Dermis blood vessel endothelial cell (primary cell): Measurements from ENCODE around the gene TCP1. TPM values are rescaled to one million over a fixed set of nuclear protein-coding genes. Genes with fewer than 3 reads are reported as not detected.
"Not testable (repeated sequence)": the region's sequence is repeated elsewhere in the genome, so short reads cannot be mapped to it uniquely, and the experiment has no call there.

Source experiments
- DNase-seq: peaks from one replicate; pipeline ENCODE4 v3.0.0; 2010
- total RNA-seq: library from RNA; depleted of rRNA; stranded (reverse); fragments of >200 nt; gene quantifications from 2 replicates; pipeline ENCODE4 v1.2.3, GENCODE V29; 2014

Gene TCP1
- total RNA-seq, 1 donor from 2014 or later = 243 TPM

DNA sequence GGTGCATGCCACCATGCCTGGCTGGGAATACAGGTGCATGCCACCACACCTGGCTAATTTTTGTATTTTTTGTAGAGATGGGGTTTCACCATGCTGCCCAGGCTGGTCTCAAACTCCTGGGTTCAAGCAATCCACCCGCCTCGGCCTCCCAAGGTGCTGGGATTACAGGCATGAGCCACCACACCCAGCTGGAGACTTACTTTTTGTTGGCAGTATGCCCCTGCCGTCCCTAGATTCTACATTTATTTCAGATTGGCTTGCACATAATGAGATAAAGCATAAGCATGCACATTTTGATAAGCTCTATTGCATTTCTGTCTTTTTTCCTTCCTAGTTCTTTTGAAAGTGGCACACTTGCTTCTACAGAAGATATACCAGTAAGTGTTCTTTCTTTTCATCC lies 27.4 kb upstream of the TCP1 start:
- not testable (repeated sequence) for DNase-seq

DNA sequence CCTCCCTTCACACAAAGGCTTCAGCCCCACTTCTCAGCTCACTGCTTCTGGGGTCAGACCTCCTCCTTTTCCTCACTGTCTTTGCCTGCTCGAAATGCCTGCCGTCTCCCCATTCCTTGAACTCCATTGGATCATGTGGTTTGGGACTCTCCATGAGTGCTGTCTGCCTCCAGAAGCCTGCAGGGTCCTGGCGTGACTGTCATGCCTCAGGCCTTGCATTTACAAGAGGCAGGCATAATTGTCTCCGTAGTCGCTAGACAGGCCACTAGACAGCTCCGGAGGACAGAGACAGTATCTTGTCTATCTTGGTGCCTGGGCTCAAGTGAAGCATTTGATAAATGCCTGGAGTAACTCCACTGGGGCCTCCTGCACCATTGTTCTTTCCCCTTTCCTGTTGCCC lies 26.0 kb upstream of the TCP1 start:
- no peak for DNase-seq

DNA sequence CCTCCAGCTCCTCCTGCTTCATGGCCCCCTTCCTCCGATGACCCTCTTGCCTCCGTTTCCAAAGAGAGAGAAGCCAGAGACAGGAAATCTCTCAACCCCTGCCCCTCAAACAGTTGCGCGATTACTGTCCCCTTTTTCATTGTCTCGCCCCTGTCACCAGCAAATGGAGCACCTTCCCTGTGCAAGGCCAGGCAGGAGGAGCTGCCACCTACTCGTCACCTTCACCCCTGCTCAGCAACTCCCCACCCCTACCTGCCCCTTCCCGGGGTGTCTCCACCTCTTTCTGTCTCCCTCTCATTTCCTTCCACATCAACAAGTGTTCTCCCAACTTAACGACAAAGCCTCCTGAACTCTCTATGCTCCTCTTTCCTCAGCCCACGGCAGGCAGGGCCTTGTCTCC lies 24.4 kb upstream of the TCP1 start:
- DNase-seq = no peak

DNA sequence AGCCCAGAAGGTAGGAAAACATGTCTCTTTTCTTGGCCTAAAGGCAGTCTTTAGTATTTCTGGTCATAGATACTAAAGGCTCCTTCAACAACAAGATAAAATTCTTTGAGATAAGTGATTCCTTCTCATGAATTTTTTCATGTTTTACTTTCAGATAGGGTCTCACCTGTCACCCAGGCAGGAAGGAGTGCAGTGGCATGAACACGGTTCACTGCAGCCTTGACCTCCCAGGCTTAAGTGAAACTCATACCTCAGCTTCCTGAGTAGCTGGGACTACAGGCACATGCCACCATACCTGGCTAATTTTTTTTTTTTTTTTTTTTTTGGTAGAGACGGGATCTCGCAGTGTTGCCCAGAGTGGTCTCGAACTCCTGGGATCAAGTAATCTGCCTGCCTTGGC lies 19.7 kb upstream of the TCP1 start:
- no peak for DNase-seq

GRCh38 chr6:159808647-159809046 lies 19.2 kb upstream of the TCP1 start:
- DNase-seq = no peak

DNA sequence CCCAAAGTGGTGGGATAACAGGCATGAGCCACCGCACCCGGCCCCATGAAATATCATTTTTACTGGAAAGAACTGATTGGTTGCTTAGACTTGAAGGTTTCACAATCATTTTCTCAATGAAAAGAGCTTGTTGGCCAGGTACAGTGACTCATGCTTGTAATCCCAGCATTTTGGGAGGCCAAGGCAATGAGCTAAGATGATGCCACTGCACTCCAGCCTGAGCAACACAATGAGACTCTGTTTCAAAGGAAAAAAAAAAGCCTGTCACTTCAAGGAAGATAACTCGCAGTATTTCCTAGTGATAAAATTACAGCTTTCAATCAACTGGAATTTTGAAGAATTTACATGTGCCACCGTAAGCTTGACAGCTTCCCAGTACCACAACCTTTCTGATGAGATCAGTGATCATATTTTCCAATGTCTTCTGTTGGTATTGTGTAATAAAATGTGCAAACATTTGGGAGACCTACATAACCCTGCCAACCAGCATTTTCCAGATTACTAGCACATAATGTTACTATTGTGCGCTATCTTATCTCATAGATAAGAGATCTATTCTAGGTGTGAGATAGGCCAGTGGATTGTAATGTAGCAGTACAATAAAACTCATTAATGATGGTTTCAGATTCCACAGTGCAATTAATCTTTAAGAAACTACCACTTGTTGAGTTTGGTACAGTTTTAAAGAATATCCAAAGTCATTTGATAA lies 17.9 kb upstream of the TCP1 start:
- DNase-seq = no peak

DNA sequence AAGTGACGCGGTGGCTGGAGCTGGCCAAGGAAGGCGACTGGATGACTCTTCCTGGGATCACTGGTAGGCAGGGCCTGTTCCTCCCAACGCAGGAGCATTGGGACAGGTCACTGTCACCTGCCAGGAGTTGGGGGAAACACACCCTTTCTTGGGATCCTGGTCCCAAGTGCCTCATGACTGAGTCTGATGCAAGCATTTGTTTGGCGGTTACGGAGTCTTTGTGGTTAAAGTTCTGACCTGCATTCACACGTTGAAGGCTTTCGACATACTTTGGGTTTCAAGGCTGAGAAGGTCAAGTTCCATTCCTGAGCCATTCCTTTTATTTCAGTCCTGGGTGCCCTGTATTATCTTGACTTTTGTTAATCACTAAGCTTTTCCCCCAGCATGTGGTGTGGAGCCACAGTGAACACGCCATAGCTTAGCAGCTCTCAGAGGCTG lies 16.6 kb upstream of the TCP1 start:
- no peak for DNase-seq

DNA sequence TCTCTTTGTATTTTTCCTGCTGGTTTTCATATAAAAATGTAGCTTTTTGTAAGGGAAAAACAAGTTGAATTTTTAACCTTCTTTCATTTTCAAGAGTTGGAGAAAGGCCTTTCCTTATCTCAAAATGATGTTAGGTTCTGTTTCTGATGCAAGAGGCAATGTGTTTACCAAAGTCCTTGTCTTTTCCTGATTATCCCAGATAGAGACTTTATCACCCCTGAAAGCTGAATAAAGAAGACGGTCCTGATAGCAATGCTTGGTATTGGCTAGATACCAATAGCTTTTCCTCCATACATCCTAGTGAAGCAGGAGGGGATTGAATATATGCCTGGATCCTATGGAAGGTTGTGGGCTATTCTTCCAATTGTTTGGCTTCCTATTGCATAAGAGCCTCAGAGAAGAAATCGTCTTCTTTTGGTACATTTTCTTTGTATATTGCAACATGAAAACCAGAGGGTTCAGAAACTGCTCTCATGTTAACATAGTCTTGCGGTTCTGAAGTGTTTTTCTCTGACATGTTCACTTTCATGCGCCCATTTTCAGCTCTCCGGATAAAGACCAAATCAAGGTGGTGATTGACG lies 16.1 kb upstream of the TCP1 start:
- no peak for DNase-seq

DNA sequence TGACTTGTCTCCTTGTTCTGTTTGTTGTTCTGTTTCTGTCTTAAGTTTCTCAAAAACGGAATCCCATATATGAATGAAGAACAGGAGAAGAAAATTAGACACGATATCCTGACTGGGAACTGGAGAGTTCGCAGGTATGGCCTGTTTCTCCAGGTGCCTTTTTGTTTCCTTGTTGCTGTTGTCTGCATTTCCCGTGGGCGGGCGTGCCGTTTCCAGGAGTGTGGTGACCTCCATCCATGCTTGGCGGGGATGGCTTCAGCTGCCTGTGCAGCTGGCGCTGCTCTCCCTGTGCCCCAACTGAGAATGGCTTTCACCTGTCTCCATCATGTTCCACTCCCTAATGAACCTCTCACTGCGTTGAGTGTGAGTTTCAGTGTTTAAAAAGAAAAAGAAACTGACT lies 15.1 kb upstream of the TCP1 start:
- DNase-seq = no peak

- DNase-seq = no peak
Observed at GRCh38 chr6:159801935-159802334, 12.5 kb upstream of the TCP1 start.

DNA sequence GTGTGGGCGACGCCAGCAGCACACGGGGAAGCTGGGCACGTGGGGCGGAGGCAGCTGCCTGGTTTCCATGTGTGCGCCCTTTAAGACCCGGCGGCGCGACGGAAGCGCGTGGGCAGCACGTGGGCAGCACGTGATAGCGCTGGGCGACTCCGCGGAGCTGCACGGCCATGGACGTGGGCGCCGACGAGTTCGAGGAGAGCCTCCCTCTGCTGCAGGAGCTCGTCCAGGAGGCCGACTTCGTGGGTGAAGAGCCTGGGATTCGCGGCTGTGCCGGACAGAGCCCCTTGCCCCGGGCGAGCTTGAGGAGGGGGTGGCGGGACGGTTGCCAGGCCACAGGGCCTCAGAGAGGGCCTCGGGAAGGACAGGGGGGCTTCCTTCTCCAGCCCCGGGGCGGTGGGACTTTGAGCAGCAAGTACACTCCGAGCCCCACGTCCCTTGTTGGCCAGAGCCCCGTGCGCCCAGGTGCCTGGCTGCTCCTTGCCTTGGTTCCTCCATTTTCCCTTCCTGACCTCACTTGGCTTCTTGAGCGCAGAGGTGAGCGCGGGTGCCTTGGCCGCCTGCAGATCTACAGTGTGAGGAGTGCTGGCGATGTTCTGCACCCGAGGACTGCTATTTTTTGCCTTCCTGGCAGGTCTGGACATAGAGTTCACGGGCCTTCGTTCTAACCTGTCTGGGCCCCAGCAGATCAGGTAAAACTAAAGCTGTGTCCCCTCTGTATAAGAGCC lies 10.9 kb upstream of the TCP1 start, which contains the start of gene PNLDC1:
PNLDC1 (plus strand) TSS at position 136 of the 725 bp plus-strand sequence; CDS start at position 168, 32 bp downstream.
- DNase-seq = no peak

DNA sequence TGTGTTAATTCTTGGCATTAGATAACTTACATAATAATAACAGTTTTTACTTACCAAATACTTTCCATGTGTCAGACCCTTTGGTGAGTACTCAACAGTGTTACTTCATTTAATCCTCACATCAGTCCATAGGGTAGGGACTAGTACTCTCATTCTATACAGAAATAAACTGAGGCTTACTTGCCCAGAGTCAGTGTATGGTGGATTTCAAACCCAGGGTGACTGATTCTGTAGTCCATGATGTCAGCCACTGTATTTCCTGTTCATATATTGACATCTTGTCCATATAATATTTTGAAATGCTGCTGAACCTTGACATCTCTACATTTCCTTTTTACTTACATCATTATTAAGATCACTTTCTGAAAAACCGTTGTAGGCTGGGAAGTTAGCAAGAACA lies 8.2 kb upstream of the TCP1 start:
- no peak for DNase-seq

- DNase-seq = not testable (repeated sequence)
Observed at GRCh38 chr6:159794976-159795375, 5.6 kb upstream of the TCP1 start.

DNA sequence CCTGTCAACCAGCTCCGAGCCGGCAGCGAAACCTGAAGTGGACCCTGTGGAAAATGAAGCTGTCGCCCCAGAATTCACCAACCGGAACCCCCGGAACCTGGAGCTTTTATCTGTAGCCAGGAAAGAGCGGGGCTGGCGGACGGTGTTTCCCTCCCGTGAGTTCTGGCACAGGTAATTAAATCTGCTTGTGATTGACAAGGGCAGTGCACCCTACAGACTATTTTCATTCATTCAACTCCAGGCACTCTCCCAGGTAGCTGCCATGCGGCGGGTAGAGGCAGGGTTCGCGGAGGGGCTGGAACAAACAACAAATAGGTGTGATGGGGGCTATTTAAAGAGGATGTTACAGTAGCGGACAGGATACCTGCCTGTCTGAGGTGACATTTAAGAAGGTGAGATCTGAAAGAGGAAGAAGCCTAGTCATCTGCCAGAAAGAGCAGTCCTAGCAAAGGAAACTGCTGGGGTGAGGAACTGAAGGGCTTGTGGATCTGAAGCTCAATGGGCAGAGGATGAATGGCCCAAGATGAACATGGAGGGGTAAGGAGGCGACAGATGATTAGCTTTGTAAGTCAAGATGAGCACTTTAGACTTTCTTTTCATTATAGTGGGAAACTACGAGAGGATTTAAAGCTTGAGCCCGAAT lies 1.7 kb upstream of the TCP1 start:
- DNase-seq = peak; percentile 4

- DNase-seq = peak; percentile 98
Observed at GRCh38 chr6:159790149-159790955, 950 bp upstream of the TCP1 start, which contains the start of gene MRPL18. TSS of gene MRPL18 (plus strand) at chr6:159790467. CDS start at chr6:159790588, 121 bp downstream.

DNA sequence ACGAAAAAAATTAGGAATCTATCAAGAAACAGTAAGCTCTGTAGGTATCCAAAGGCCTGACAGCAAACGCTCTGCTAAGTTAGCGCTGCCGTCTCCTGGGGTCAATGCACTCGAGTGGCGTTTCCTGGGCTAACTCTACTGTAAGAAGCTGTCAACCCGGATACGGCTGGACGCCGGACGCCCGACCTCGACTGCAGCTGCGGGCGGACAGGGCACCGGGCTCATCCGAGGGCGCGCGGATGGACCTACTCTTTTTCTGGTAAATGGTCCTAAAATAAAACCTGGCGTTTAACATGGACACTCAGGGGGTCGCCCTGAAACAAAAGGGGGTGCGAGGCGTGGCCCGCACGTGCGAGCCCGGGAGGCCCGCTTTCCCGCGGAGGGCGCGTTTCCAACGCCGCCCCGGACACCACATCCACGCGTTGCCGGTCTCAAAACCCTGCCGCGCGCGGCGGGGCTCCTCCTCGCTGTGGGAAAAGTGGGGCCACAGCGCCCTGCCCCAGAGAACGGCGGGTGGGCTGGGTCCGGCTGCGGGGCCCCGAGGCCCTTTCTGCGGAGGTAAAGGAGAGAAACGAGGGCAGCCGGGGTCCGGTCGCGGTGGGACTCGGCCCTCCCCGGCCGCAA lies 537 bp downstream of the TCP1 start:
- DNase-seq = peak; percentile 70

- DNase-seq = peak; percentile 7
Observed at GRCh38 chr6:159788276-159788675, 1.1 kb downstream of the TCP1 start.

- DNase-seq = no peak
Observed at GRCh38 chr6:159778542-159779103, 10.8 kb downstream of the TCP1 start.

DNA sequence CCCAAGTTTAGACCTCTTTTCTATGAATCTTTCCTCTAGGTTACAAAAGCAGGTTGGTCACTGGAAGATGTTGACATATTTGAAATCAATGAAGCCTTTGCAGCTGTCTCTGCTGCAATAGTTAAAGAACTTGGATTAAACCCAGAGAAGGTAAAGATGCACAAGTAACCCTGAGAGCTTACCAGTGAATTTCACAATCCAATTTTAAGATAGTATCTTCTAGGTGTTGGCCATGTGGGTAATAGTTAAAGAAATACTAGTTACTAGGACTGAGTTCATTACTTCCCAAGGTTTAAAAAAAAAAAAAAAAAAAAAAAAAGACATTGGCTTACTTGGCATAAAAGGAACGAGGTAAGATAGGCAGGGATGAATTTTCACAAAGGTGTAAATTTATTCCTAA lies 11.3 kb downstream of the TCP1 start:
- DNase-seq = no peak

DNA sequence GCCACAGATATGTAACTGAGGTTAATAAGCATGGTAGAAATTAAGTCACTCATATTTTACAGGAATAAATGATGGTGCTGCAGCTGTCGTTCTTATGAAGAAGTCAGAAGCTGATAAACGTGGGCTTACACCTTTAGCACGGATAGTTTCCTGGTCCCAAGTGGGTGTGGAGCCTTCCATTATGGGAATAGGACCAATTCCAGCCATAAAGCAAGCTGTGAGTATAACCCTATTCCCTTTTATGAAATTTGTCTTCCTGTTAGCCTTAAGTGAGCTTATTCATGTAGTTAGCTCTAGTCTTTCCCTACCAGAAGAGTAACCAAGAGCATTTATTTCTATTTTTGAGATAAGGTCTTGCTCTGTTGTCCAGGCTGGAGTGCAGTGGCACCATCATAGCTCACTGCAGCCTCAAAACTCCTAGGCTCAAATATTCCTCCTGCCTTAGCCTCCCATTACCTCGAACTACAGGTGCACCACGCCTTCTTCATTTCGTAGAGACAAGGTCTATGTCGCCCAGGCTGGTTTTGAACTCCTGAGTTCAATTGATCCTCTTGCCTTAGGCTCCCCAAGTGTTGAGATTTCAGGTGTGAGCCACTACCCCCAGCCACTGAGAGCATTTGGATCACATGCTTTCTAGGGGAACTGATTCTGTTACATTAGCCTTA lies 12.0 kb downstream of the TCP1 start:
- DNase-seq = no peak

- no peak for DNase-seq
Observed at GRCh38 chr6:159772196-159772595, 17.2 kb downstream of the TCP1 start.
